ENCODE data around the gene CLCN7.

CLCN7 gene

DNA sequence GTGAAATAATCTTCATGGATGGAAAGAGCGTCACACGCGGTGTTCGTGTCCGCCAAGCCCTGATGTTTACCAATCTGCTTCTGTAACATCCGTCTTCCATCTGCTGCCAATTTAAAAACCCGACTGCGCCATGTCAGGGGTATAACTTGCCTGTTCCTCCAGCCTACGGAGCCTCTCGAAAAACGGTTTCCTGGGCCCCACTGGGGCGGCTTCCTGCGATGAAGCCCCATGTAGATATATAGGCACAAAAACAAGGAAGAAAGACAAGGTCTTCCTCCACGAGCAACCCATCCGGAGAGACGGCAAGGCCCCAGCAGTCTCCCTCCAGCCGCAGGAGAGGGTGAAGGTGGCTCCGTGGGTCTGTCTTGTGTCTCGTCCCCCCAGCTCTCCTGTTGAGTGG lies 13.8 kb upstream of the CLCN7 start, which contains the start of gene PTX4:
TSS of gene PTX4 (minus strand) at position 326 of the 400 bp plus-strand sequence. CDS start at position 291, 35 bp downstream.
- TF ChIP-seq CREB1 (IDR thresholded peaks at IDR 0.05; ENCODE audit: low read depth) (no peak), ZBTB7A (IDR thresholded peaks at IDR 0.05; ENCODE audit: low read depth) (no peak), TAF1 (IDR thresholded peaks at IDR 0.05; ENCODE audit: low read depth) (no peak), EP300 (IDR thresholded peaks at IDR 0.05; ENCODE audit: borderline replicate concordance) (no peak), TEAD4 (IDR thresholded peaks at IDR 0.05) (no peak), YY1 (IDR thresholded peaks at IDR 0.05; ENCODE audit: low read depth) (no peak), CEBPB (IDR thresholded peaks at IDR 0.05) (no peak), USF1 (IDR thresholded peaks at IDR 0.05) (no peak), NFIC (IDR thresholded peaks at IDR 0.05) (no peak), FOXM1 (IDR thresholded peaks at IDR 0.05; ENCODE audit: borderline replicate concordance, low read depth) (no peak)
- TF ChIP-seq, protein P1, sequence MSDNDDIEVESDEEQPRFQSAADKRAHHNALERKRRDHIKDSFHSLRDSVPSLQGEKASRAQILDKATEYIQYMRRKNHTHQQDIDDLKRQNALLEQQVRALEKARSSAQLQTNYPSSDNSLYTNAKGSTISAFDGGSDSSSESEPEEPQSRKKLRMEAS (IDR thresholded peaks at IDR 0.05): no peak
- TF ChIP-seq, protein P2, sequence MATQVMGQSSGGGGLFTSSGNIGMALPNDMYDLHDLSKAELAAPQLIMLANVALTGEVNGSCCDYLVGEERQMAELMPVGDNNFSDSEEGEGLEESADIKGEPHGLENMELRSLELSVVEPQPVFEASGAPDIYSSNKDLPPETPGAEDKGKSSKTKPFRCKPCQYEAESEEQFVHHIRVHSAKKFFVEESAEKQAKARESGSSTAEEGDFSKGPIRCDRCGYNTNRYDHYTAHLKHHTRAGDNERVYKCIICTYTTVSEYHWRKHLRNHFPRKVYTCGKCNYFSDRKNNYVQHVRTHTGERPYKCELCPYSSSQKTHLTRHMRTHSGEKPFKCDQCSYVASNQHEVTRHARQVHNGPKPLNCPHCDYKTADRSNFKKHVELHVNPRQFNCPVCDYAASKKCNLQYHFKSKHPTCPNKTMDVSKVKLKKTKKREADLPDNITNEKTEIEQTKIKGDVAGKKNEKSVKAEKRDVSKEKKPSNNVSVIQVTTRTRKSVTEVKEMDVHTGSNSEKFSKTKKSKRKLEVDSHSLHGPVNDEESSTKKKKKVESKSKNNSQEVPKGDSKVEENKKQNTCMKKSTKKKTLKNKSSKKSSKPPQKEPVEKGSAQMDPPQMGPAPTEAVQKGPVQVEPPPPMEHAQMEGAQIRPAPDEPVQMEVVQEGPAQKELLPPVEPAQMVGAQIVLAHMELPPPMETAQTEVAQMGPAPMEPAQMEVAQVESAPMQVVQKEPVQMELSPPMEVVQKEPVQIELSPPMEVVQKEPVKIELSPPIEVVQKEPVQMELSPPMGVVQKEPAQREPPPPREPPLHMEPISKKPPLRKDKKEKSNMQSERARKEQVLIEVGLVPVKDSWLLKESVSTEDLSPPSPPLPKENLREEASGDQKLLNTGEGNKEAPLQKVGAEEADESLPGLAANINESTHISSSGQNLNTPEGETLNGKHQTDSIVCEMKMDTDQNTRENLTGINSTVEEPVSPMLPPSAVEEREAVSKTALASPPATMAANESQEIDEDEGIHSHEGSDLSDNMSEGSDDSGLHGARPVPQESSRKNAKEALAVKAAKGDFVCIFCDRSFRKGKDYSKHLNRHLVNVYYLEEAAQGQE (IDR thresholded peaks at IDR 0.05; ENCODE audit: low read depth): no peak

GRCh38 chr16:1488054-1488601 lies 13.3 kb upstream of the CLCN7 start:
- TF ChIP-seq TAF1 (IDR thresholded peaks at IDR 0.05; ENCODE audit: low read depth): no peak
- no peak for TF ChIP-seq ZBTB7A (IDR thresholded peaks at IDR 0.05; ENCODE audit: low read depth)
- no peak for TF ChIP-seq RAD21 (IDR thresholded peaks at IDR 0.05; ENCODE audit: low read depth)
- no peak for TF ChIP-seq TEAD4 (IDR thresholded peaks at IDR 0.05)
- no peak for TF ChIP-seq EP300 (IDR thresholded peaks at IDR 0.05; ENCODE audit: borderline replicate concordance)
- TF ChIP-seq CREB1 (IDR thresholded peaks at IDR 0.05; ENCODE audit: low read depth): no peak
- TF ChIP-seq CEBPB (IDR thresholded peaks at IDR 0.05): no peak
- TF ChIP-seq USF1 (IDR thresholded peaks at IDR 0.05): no peak
- TF ChIP-seq YY1 (IDR thresholded peaks at IDR 0.05; ENCODE audit: low read depth): no peak
- TF ChIP-seq, protein P2 (IDR thresholded peaks at IDR 0.05; ENCODE audit: low read depth): no peak
- TF ChIP-seq, protein P1 (IDR thresholded peaks at IDR 0.05): no peak
- no peak for TF ChIP-seq EGR1 (IDR thresholded peaks at IDR 0.05)
- no peak for TF ChIP-seq FOXM1 (IDR thresholded peaks at IDR 0.05; ENCODE audit: borderline replicate concordance, low read depth)
- TF ChIP-seq NFIC (IDR thresholded peaks at IDR 0.05): no peak
- no peak for TF ChIP-seq TCF12 (IDR thresholded peaks at IDR 0.05; ENCODE audit: low read depth)

- TF ChIP-seq CREB1 (IDR thresholded peaks at IDR 0.05; ENCODE audit: low read depth) (no peak), FOXM1 (IDR thresholded peaks at IDR 0.05; ENCODE audit: borderline replicate concordance, low read depth) (no peak), YY1 (IDR thresholded peaks at IDR 0.05; ENCODE audit: low read depth) (no peak), TCF12 (IDR thresholded peaks at IDR 0.05; ENCODE audit: low read depth) (no peak), NFIC (IDR thresholded peaks at IDR 0.05) (no peak), EGR1 (IDR thresholded peaks at IDR 0.05) (no peak), USF1 (IDR thresholded peaks at IDR 0.05) (no peak), CEBPB (IDR thresholded peaks at IDR 0.05) (no peak), TEAD4 (IDR thresholded peaks at IDR 0.05) (no peak), ZBTB7A (IDR thresholded peaks at IDR 0.05; ENCODE audit: low read depth) (no peak), RAD21 (IDR thresholded peaks at IDR 0.05; ENCODE audit: low read depth) (no peak), EP300 (IDR thresholded peaks at IDR 0.05; ENCODE audit: borderline replicate concordance) (no peak), TAF1 (IDR thresholded peaks at IDR 0.05; ENCODE audit: low read depth) (no peak)
- TF ChIP-seq, protein P1 (IDR thresholded peaks at IDR 0.05): no peak
- TF ChIP-seq, protein P2 (IDR thresholded peaks at IDR 0.05; ENCODE audit: low read depth): no peak
These were observed 12.7 kb upstream of the CLCN7 start for GRCh38 chr16:1487395-1488053.

Data from Ishikawa (cell line).